Right renal pelvis (tissue), 4 donors: ENCODE measurements around the gene TPK1. TPM values are rescaled to one million over a fixed set of nuclear protein-coding genes. Genes with fewer than 3 reads are reported as not detected.

Source experiments
- DNase-seq, 4 donors: peaks; one replicate each; pipeline ENCODE4 v3.0.0-alpha.2; 2013; ENCODE audit warnings: low read depth in 4 of 4, low spot score in 3 of 4, missing footprints in 1 of 4
- polyA plus RNA-seq, 4 donors: library from polyadenylated mRNA; unstranded; fragments of 120-200 nt; gene quantifications; one replicate each; pipeline ENCODE4 v1.2.1, GENCODE V29; 2013; ENCODE audit not compliant: insufficient read length in 4 of 4

TPK1 gene
- 10 to 100 TPM in 3 of 4 donors, 1 to 10 TPM in 1; 8.3 to 10.9 (median 10.6) TPM for polyA plus RNA-seq

DNA sequence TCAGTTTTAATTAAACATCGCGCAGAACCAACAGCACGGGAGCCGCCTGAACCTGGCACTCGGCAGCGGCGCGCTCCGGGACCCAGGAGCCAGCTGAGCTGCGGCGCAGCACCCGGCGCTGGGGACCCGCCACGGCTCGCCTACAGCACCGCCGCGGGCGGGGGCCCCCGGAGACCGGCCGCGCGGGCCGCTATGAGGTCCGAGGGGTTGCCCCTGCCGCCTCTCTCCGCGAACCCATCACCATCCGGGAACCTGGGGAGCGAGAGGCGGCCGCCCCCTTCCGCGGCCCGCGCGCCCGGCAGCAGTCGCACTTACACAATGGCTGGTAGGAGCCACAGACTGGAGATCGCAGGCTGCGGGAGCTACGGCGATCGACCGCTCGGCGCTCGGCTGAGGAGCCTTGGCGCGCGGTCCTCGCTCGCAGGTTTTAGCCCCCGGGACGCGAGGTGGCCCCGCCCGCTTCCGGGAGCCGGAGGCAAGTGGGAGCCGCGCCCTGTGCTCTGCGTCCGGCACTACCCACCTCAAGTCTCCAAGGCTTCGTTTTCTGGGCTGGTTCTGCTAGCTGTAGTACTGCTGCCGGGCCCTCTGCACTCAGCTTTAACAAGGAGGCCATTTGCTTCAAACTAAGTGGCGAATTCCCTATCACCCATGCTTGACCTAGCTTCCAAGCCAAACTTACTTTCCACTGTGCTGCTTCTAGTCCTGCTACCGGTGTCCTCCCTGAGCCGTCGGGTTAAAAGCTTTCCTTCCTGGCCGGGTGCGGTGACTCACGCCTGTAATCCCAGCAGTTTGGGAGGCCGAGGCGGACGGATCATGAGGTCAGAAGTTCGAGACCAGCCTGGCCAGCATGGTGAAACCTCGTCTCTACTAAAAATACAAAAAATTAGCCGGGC is at the start of gene TPK1:
TPK1 (minus strand) TSS at position 402 of the 893 bp plus-strand sequence. CDS start 451 bp downstream, outside the sequence.
- peak; percentile 81 to 88 (median 84) for DNase-seq

DNA sequence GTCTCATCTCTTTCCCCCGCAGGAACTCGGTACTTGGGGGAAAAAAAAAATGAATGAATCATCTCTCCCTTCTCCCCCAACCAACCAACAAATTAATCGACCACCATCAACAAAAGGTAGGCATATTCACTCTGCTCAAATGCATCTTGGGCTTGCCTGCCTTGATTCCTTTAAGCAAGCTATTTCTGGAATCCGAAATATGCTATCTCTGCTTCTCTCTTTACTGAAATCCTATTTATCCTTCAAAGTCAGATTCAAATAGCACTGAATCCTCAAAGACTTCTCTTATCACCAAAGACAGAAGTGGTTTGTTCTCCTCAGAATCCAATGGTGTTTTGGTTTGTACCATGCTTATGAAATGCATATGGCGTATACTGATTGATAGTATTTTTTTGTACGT is 49.6 kb upstream of the TPK1 start:
- no peak for DNase-seq

DNA sequence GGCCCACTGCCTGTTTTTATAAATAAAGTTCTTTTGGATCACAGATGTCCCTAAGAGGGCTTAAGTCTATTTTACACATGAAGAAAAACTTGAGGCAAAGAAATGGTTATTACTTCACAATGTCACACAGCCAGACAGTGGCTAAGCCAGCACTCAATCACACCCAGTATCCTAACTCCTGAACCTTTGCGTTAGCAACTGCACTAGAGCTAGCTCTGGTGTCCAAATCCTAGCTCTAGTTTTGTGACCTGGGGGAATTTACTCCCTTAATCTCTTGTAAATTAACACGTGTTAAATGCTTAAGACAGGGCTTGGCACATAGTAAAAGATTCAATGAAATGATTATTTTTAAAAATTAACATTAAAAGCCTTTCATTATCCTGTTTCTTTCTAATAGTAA is 49.0 kb upstream of the TPK1 start:
- DNase-seq = no peak

DNA sequence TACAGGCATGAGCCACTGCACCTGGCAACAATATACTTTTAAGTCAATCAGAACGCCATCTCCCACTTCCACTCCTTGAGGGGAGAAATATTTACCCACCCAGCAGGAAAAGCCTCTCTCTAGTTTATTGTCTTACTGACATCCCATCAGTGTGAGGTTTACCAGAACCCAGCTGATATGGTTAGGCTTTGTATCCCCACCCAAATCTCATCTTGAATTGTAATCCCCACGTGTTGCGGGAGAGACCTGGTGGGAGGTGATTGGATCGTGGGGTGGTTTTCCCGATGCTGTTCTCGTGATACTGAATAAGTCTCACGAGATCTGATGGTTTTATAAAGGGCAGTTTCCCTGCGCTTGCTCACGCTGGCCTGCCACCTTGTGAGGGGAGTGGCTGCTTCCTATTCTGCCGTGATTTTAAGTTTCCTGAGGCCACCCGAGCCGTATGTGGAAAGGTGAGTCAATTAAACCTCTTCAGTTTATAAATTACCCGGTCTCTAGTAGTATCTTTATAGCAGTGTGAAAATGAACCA is 37.5 kb upstream of the TPK1 start:
- no peak for DNase-seq

DNA sequence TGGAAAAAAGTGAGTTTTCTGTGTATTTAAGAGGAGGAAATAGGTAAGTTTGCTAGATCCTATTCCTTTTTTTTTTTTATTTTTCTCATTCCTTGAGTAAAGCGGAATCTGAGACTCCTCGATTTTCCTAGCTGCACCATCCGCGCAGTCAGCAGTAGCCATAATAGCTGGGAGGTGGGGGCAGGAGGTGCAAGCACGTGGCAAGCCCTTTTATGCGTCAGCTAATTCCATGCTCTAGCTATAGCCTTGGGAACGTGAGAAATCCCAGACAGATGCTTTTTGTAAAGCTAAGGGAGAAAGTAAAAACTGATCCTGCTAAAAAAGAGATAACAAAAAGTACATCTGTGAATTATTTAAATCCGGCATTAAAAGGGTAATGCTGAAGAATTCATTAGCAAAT is 33.2 kb upstream of the TPK1 start:
- no peak for DNase-seq

DNA sequence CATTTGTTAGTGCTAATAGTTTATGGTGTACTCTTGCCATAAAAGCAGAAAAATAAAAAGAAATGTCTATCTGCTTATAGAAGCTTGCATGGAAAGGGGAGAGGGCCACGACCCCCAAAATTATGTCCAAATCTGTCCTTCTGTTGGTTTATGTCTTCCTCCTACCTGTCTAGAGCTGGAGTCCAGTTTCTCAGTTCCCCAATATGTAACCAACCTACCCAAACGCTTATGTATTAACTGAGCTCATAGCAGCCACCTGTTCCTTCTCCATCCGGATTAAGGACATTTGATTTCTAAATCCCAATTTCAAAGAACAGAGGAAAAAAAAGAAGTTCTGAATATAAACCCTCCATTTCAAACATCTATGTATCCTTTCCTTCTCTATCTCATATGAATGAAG is 30.3 kb upstream of the TPK1 start:
- DNase-seq = no peak

DNA sequence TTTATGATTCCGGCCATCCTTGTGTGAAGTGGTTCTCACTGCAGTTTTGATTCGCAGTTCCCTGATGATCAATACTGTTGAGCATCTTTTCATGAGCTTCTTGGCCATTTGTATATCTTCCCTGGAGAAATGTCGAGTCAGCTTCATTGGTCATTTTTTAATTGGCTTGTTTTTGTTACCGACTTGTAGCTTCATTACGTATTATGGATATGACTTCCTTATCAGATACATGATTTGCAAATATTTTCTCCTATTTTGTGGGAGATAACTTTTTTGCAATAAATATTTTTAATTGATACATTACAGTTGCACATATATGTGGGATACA is 27.4 kb upstream of the TPK1 start:
- no peak for DNase-seq

DNA sequence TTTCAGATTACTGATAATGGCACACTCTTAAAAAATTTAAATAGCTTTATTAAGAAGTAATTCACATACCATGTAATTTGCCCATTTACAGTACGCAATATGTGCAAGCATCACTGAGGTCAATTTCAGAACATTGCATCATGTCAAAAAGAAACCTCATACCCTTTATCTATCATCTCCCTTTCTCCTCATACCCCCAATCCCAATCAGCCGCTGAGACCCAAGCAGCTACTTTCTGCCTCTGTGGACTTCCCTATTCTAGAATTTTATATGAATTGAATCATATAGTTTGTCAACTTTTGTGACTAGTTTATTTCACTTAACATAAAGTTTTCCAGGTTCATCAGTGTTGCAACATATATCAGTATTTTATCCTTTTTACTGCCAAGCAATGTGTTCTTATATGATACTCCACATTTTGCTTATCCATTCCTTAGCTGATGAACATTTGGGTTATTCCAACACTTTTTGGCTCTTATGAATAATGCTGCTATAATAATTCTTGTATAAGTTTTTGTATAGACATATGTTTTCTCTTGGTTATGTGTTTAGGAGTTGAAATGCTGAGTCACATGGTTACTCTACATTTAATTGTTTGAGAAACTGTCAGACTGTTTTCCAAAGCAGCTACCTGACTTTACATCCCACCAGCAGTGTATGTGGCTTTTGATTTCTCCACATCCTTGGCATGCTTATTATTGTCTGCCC is 26.9 kb upstream of the TPK1 start:
- DNase-seq = no peak

DNA sequence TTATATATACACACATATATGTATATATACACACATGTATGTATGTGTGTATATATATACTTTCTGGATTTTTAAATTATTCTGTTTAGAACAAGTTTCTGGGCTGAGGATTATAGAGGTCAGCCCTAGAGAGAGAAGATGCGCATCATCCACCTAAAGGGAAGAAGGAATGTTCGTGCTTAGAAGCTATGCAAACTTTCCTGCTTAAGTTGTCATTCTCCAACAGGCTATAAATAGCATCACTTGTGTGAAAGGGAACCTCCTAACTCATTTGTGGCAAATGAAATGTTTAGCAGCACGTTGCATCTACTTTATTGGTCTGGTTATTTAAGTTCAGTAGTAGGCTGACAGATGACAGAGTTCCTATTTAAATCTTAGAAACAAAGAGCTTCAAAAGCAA is 23.9 kb upstream of the TPK1 start:
- DNase-seq = no peak

DNA sequence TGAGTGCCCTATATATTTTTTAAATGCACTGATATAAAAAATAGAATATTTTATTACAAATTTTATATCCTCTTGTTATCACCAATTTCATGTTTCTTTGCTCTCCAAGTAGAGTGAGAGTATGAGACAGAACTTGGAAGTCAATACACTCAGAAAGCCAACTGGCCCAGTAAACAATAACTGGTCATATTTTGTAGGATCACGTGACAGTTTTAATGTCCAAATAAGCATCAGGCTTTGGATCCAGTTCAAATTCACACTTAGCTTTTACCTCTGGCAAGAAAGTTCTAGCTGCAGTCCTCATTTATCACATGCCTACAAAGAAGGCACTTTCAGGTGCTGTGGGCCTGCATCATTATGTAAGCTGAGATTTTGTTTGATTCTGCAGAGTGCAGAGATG is 21.6 kb upstream of the TPK1 start:
- DNase-seq = no peak

DNA sequence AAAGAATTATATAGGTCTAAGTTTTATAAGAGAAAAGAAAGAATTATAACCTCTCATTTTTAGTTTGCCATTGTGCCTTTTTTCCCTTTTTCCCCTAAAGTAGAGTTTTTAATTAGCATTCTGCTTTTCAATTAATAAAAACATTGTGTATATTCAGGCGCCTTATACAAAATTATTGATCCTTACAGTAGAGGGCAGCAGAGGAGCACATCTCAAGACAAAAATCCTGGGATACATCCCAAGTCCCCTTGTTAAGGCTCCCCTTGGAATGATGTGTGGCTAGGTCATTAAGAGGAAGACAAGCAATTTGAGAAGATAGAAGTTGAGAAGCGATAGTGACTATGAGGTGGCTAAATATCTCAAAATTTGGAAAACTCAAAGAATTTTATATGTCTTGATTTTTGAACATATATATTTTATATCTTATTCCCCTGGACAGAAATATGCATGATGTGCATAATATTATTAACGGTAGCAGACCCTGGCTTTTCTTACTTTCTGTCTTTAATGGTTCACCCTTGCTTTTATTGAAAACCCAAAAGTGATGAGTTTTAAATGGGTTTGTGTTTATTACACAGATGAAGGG is 19.1 kb upstream of the TPK1 start:
- peak in 1 of 4 donors; percentile 16 for DNase-seq

DNA sequence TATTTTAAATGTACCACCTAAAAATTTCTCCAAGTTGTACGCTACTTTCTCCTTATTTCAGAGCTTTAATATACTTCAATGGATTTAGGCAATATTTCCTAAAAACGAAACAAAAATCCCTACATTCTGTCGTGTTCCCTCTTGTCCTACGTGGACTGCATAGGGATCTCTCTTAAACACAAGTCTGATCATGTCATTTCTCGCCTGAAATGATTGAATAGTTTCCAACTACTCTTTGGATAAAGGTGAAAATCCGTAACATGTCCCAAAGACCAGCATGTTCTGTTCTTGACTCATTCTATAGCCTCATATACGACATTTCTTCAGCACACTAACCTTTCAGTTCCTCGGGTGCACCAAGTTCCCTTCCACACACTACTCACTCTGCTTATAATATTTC is 17.7 kb upstream of the TPK1 start:
- no peak for DNase-seq

DNA sequence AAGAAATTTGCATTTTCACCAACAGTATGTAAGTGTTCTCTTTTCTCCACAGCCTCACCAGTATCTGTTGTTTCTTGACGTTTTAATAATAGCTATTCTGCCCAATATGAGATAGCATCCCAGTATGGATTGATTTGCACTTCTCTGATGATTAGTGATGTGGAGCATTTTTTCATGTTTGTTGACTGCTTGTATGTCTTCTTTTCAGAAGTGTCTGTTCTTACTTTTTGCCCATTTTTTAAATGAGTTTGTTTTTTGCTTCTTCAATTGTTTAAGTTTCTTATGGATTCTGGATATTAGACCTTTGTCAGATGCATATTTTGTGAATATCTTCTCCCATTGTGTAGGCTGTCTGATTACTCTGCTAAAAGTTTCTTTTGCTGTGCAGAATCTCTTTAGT is 12.2 kb upstream of the TPK1 start:
- no peak for DNase-seq

DNA sequence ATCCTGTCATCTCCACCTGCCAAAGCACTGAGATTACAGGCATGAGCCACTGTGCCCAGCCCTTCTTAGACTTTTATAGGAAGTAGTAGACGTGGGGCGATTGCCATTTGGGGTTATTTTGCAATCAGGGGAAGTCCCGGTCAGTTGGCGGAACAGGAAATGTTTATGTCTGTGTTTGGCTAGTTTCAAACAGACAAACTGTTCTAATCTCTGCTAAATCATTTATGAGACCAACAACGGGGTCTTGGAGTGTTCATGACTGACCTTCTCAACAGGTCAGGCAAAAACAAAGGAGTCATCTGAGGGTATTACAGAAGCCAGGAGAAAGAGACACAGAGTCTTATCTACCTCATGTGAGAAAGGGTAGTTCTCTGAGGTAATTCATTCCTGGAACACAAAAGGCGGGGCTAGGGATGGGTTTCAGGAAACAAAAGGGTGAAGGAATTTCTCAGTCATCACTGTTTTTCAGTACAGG is 6.6 kb upstream of the TPK1 start:
- no peak for DNase-seq

DNA sequence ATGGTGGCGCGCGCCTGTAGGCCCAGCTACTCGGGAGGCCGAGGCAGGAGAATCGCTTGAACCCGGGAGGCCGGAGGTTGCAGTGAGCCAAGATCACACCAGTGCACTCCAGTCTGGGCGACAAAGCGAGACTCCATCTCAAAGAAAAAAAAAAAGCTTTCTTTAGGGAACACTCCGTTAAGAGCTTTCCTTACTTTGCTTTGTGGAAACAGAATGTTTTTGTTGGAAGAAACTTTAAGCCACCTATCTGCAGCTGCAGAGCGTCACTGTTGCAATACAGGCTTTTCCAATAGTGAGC is 641 bp upstream of the TPK1 start:
- DNase-seq = no peak

DNA sequence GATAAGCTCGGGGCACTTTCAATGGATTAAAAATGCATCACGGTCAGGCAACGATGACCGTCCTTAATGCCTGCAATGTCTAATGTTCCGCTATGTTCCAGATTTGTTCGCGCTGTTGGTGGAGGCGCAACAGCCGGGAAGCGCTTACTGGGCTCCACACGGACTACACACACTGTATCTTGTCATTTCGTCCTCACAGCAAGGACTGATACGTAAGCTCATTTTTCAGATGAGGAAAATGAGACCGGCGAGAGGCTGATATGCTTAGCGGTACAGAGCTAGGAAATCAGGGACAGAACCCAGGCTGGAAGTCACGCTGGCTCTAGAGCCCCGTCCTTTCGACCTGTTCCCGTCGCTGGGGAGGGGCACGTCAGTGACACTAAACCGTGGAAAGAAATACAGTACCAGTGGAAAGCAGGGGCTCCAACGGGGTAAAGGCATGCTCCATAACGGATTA is 670 bp downstream of the TPK1 start:
- peak; percentile 50 to 73 (median 58) for DNase-seq

DNA sequence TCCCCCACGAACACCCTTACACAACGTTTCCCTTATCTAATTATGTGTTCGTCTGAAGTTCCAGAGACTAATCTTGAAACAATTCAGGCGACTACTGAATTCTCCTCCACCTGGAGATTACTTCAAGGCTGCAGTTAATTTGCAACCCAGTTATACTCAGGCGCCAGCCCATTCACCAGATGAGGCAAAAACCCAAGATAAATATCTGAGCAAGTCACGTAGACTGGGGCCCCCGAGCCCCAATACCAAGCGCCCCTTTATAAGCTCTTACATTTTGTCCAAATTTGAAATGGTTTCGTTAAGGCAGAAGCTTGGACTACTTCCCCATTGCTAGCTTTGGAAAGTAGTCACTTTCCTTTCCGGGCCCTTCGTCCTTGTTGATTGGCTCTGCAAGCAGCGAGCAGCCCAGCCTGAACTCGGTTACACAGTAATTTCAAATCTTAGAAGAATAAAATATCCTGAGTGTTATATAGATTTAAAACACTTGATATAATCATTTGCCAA is 1.2 kb downstream of the TPK1 start:
- DNase-seq = peak in 1 of 4 donors; percentile 11

DNA sequence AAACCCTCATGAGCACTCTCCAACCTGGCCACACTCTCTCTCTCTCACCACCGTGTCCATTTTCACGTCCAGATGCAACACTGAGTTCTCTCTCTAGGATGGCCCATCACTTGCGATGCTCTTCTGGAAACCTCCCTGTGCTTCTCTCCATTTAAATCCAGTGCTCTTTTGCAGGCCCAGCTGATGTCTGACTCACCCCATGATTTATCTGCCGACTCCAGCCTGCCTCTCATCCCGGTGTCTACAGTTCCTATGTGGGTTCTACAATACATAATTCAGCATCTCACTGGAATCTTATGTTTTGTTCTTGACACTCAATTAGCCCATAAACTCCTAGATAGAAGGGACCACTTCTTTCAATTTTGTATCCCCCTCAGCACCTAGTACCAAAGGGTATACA is 5.0 kb downstream of the TPK1 start:
- no peak for DNase-seq

DNA sequence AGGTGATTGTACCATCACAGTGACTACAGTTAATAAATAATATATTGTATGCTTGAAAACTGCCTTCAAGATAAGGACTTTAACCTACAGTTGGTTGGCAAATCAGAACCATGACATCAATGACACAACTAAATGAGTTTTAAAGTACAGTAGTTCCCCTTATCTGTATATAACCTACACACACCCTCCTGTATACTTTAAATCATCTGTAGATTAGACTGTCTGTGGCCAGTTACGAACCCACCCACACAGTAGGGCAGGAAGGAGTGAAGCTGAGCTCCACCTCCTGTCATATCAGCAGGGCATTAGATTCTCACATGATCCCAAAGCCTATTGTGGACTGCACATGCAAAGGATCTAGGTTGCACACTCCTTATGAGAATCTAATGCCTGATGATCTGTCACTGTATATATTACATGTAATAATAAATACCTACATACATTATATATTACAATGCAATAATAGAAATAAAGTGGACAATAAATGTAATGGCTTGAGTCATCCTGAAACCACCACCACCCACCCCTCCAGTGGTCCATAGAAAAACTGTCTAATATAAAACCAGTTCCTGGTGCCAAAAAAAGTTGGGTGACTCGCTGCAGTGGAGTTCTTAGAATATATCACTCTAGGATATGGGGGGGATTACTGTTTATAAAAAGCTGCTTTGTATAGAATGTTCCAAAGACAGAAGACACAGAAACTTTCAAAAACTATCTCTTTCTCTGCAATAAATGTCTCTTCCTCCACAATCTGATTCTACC is 5.6 kb downstream of the TPK1 start:
- DNase-seq = no peak

DNA sequence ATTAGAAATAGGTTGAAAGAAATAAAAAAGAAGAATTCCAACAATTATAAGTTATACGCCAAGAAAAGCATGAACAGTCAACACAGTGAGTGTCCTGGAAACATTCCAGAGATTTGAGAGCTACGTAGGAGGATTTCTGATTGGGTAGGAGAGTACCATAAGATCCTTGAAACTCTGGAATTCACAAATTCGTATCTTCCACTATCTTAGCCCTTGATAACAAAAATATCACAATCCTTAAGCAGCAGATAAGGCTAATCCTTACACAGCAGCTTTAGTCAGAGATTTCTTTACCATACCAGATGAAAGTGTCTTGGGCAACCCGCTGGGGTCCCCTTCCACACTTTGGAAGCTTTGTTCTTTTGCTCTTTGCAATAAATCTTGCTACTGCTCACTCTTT is 8.2 kb downstream of the TPK1 start:
- DNase-seq = peak; percentile 34 to 67 (median 53)
